IPS-NIHi7 (cell line): ENCODE measurements around the gene PERM1.
"Not testable (repeated sequence)": the region's sequence is repeated elsewhere in the genome, so short reads cannot be mapped to it uniquely, and the experiment has no call there.

Source experiments
- DNase-seq: peaks from one replicate; pipeline ENCODE4 v3.0.0; 2012; ENCODE audit warnings: mixed read lengths; ENCODE audit errors: extremely low spot score

Gene PERM1

GRCh38 chr1:946811-947210, 35.1 kb downstream of the PERM1 start:
- DNase-seq: not testable (repeated sequence)

GRCh38 chr1:945688-946556, 36.0 kb downstream of the PERM1 start:
- no peak for DNase-seq

- DNase-seq: no peak
Observed at GRCh38 chr1:944341-945325, 37.3 kb downstream of the PERM1 start.

- peak; percentile 40 for DNase-seq
Observed at GRCh38 chr1:943545-944340, 38.1 kb downstream of the PERM1 start.

- DNase-seq: no peak
Observed at GRCh38 chr1:942864-943533, 38.9 kb downstream of the PERM1 start.

GRCh38 chr1:942411-942821, 39.5 kb downstream of the PERM1 start:
- peak; percentile 59 for DNase-seq

GRCh38 chr1:941588-942383, 40.1 kb downstream of the PERM1 start:
- peak; percentile 86 for DNase-seq

- DNase-seq: no peak
Observed at GRCh38 chr1:941015-941587, 40.8 kb downstream of the PERM1 start.

GRCh38 chr1:940107-941014, 41.5 kb downstream of the PERM1 start:
- peak; percentile 68 for DNase-seq

- no peak for DNase-seq
Observed at GRCh38 chr1:939511-940106, 42.3 kb downstream of the PERM1 start.

GRCh38 chr1:938711-939489, 43.0 kb downstream of the PERM1 start:
- DNase-seq: peak; percentile 75

- DNase-seq: no peak
Observed at GRCh38 chr1:938088-938683, 43.7 kb downstream of the PERM1 start.

GRCh38 chr1:937521-937920, 44.4 kb downstream of the PERM1 start:
- DNase-seq: no peak

GRCh38 chr1:936348-937264, 45.3 kb downstream of the PERM1 start:
- no peak for DNase-seq

GRCh38 chr1:935751-936231, 46.1 kb downstream of the PERM1 start:
- peak; percentile 65 for DNase-seq
